Keratinocyte (primary cell): ENCODE data around the gene CALHM1.

ENCODE experiments used
- CTCF ChIP-seq, 3 experiments: IDR thresholded peaks in 1 of 3; conservative IDR thresholded peaks in 1 of 3; optimal IDR thresholded peaks in 1 of 3; 2 replicates in 2 of 3; 3 replicates in 1 of 3; pipeline versions ENCODE3 to v1.5.1; 2011; ENCODE audit warnings: low read length in 3 of 3, mild to moderate bottlenecking in 3 of 3, moderate library complexity in 2 of 3, control low read depth in 1 of 3, inconsistent platforms in 1 of 3; ENCODE audit not compliant: insufficient read depth in 2 of 3; ENCODE audit errors: extremely low read depth in 1 of 3
- EZH2 ChIP-seq: IDR thresholded peaks from one replicate; pipeline ENCODE4 v1.6.1; 2012; ENCODE audit warnings: inconsistent platforms, mild to moderate bottlenecking, low read length, moderate library complexity

- TF ChIP-seq CTCF (optimal IDR thresholded peaks at IDR 0.05 in 1 of 3, IDR thresholded peaks at IDR 0.05 in 1 of 3, conservative IDR thresholded peaks at IDR 0.05 in 1 of 3; ENCODE audit: extremely low read depth in 1 of 3, insufficient read depth in 2 of 3, low read length in 3 of 3) (no peak), EZH2 (no peak)
Observed at GRCh38 chr10:103501186-103501585, 42.5 kb upstream of the CALHM1 start.
